GM23338 (cell line): ENCODE results near the gene CISH. TPM values are rescaled to one million over a fixed set of nuclear protein-coding genes. Genes with fewer than 3 reads are reported as not detected.

ENCODE experiments used
- ATAC-seq: fragments of 200-7000 bp; cut with Tn5 transposase; 3 replicates; pipeline ENCODE4 v1.9.1; 2020
- DNase-seq: peaks from one replicate; pipeline ENCODE4 v3.0.0-alpha.2; 2015; ENCODE audit warnings: low spot score
- H2AFZ ChIP-seq: fragments of 200-600 bp; sonication (generic); 2 replicates; pipeline ENCODE4 v1.8.0; 2016; ENCODE audit warnings: antibody characterized with exemption, mild to moderate bottlenecking, moderate library complexity
- H3F3A ChIP-seq: fragments of 200-600 bp; sonication (generic); replicated peaks from 2 replicates; pipeline ENCODE4 v1.8.0; 2017; ENCODE audit warnings: antibody characterized with exemption, mixed run types, low read depth
- H3K27ac ChIP-seq: fragments of 200-600 bp; sonication (generic); 2 replicates; pipeline ENCODE4 v1.6.1; 2016; ENCODE audit warnings: low read depth
- H3K27me3 ChIP-seq: fragments of 200-600 bp; sonication (generic); 2 replicates; pipeline ENCODE4 v1.8.0; 2016; ENCODE audit warnings: mild to moderate bottlenecking, mixed run types, moderate library complexity; ENCODE audit not compliant: insufficient read depth
- H3K36me3 ChIP-seq: fragments of 200-600 bp; sonication (generic); 2 replicates; pipeline ENCODE4 v1.8.0; 2016; ENCODE audit warnings: mild to moderate bottlenecking; ENCODE audit not compliant: insufficient read depth
- H3K4me1 ChIP-seq: fragments of 200-600 bp; sonication (generic); 2 replicates; pipeline ENCODE4 v1.8.0; 2016; ENCODE audit warnings: mild to moderate bottlenecking, moderate library complexity; ENCODE audit not compliant: insufficient read depth
- H3K4me2 ChIP-seq: fragments of 200-600 bp; sonication (generic); 2 replicates; pipeline ENCODE4 v1.7.1; 2017; ENCODE audit warnings: mixed run types
- H3K4me3 ChIP-seq: fragments of 200-600 bp; sonication (generic); 2 replicates; pipeline ENCODE4 v1.6.1; 2016; ENCODE audit warnings: mixed run types
- H3K79me2 ChIP-seq: fragments of 200-600 bp; sonication (generic); replicated peaks from 2 replicates; pipeline ENCODE4 v1.8.0; 2017; ENCODE audit warnings: mild to moderate bottlenecking; ENCODE audit not compliant: insufficient read depth
- H3K9me2 ChIP-seq: fragments of 200-600 bp; sonication (generic); 2 replicates; pipeline ENCODE4 v1.8.0; 2017; ENCODE audit not compliant: insufficient read depth
- H4K20me1 ChIP-seq: fragments of 200-600 bp; sonication (generic); replicated peaks from 2 replicates; pipeline ENCODE4 v1.8.0; 2017; ENCODE audit warnings: mild to moderate bottlenecking; ENCODE audit not compliant: insufficient read depth
- H3K27ac Mint-ChIP-seq: 2 replicates; pipeline ENCODE4 v1.8.0; 2020; ENCODE audit warnings: inconsistent platforms, mild to moderate bottlenecking, moderate library complexity, mixed read lengths
- H3K27me3 Mint-ChIP-seq: 3 replicates; pipeline ENCODE4 v1.8.0; 2022; ENCODE audit warnings: low read depth, mild to moderate bottlenecking, moderate library complexity, mixed read lengths, inconsistent platforms; ENCODE audit not compliant: insufficient read depth, poor library complexity
- H3K36me3 Mint-ChIP-seq: 3 replicates; pipeline ENCODE4 v1.8.0; 2021; ENCODE audit warnings: low read depth, mild to moderate bottlenecking, inconsistent platforms, moderate library complexity, mixed read lengths
- H3K4me1 Mint-ChIP-seq: 3 replicates; pipeline ENCODE4 v1.8.0; 2020; ENCODE audit warnings: mild to moderate bottlenecking, inconsistent platforms, mixed read lengths
- H3K4me3 Mint-ChIP-seq: 3 replicates; pipeline ENCODE4 v1.8.0; 2021; ENCODE audit warnings: moderate library complexity, mild to moderate bottlenecking, inconsistent platforms, mixed read lengths
- H3K9me3 Mint-ChIP-seq: 3 replicates; pipeline ENCODE4 v1.8.0; 2020; ENCODE audit warnings: moderate library complexity, mild to moderate bottlenecking, inconsistent platforms, mixed read lengths
- CREB1 ChIP-seq: fragments of 250-450 bp; sonication (Bioruptor Pico); IDR thresholded peaks from 2 replicates; pipeline ENCODE4 v1.5.0; 2020; ENCODE audit warnings: low read depth, mild to moderate bottlenecking, moderate library complexity
- EZH2 ChIP-seq: fragments of 200-600 bp; sonication (generic); IDR thresholded peaks from one replicate; pipeline ENCODE4 v1.8.0; 2017; ENCODE audit warnings: antibody characterized with exemption, mild to moderate bottlenecking, low read depth; ENCODE audit not compliant: unreplicated experiment
- EZH2phosphoT487 ChIP-seq: fragments of 200-600 bp; sonication (generic); IDR thresholded peaks from one replicate; pipeline ENCODE4 v1.8.1; 2018; ENCODE audit warnings: antibody characterized with exemption; ENCODE audit not compliant: unreplicated experiment
- JUNB ChIP-seq: IDR thresholded peaks from one replicate; pipeline ENCODE4 v1.6.1; 2016; ENCODE audit warnings: antibody characterized with exemption; ENCODE audit not compliant: unreplicated experiment
- NANOG ChIP-seq: IDR thresholded peaks from 2 replicates; pipeline ENCODE4 v1.6.1; 2016; ENCODE audit warnings: antibody characterized with exemption, borderline replicate concordance
- POLR2AphosphoS5 ChIP-seq: IDR thresholded peaks from 2 replicates; pipeline ENCODE4 v1.6.1; 2016; ENCODE audit warnings: antibody characterized with exemption, low read depth
- STAT1 ChIP-seq: IDR thresholded peaks from one replicate; pipeline ENCODE4 v1.6.1; 2016; ENCODE audit warnings: antibody characterized with exemption; ENCODE audit not compliant: unreplicated experiment
- ZNF114 ChIP-seq: fragments of 250-450 bp; sonication (Bioruptor Pico); IDR thresholded peaks from 2 replicates; pipeline ENCODE4 v1.5.0; 2020; ENCODE audit warnings: mild to moderate bottlenecking, moderate library complexity
- ZNF331 ChIP-seq: fragments of 250-450 bp; sonication (Bioruptor Pico); IDR thresholded peaks from 2 replicates; pipeline ENCODE4 v1.5.0; 2020; ENCODE audit warnings: low read depth, mild to moderate bottlenecking, moderate library complexity
- polyA plus RNA-seq: library from polyadenylated mRNA; unstranded; fragments of >200 nt; fragmentation: Nextera tagmentation; extraction: Ambion mirVana; gene quantifications from 2 replicates; pipeline ENCODE4 v1.2.1, GENCODE V29; 2016
- total RNA-seq: library from RNA; depleted of rRNA; stranded (reverse); fragments of >200 nt; shearing (Covaris generic); gene quantifications from 2 replicates; pipeline ENCODE4 v1.2.3, GENCODE V29; 2014
- TF ChIP-seq, protein P1 (sequence below), 2 experiments: fragments of 200-600 bp in 1 of 2; sonication (generic) in 1 of 2; conservative IDR thresholded peaks; 2 replicates each; pipeline versions ENCODE4 v1.5.1 to v1.6.1; 2016 to 2017; ENCODE audit warnings: antibody characterized with exemption in 2 of 2, low read depth in 2 of 2, mild to moderate bottlenecking in 2 of 2, moderate library complexity in 1 of 2
- TF ChIP-seq, protein P2 (sequence below): IDR thresholded peaks from one replicate; pipeline ENCODE4 v1.6.1; 2018; ENCODE audit warnings: antibody characterized with exemption; ENCODE audit not compliant: unreplicated experiment
- TF ChIP-seq, protein P3 (sequence below): IDR thresholded peaks from 2 replicates; pipeline ENCODE4 v1.6.1; 2016; ENCODE audit warnings: antibody characterized with exemption
- TF ChIP-seq, protein P4 (sequence below): fragments of 250-450 bp; sonication (Bioruptor Pico); IDR thresholded peaks from 2 replicates; pipeline ENCODE4 v1.5.0; 2020; ENCODE audit warnings: mild to moderate bottlenecking, moderate library complexity

CISH gene
- total and polyA plus RNA-seq, 2 experiments from 2014 or later: 2.1 to 3.6 TPM

DNA sequence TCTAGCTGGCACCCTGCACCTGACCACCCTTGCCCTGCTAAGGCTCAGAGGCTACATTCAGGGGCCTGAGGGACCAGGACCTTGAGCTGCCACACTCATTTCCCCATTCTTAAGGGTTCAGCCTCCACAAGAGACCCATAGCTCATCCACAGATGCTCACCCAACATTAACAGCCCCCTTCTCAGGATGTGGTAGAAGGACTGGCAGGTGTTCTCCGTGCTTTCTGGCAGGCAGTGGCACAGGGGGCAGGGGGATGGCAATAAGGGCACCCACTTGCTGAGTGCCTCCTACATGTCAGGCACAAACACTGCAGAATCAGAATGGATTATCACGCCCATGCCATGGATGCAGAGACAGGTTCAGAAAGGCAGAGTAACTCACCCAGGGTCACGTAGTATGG lies 14.8 kb upstream of the CISH start:
- H3K27ac Mint-ChIP-seq: no peak overlapping the region
- no peak overlapping the region for H3K4me2 ChIP-seq
- H3K9me3 Mint-ChIP-seq: no peaks in the 10 kb centered on the region
- no peak for DNase-seq
- no peaks in the 10 kb centered on the region for H3K36me3 ChIP-seq
- peaks cover 16% of the 10 kb centered on the region for H3K4me1 ChIP-seq
- H3K79me2 ChIP-seq: peaks cover 26% of the 10 kb centered on the region
- no peaks in the 10 kb centered on the region for H3K27me3 ChIP-seq
- no peak for ATAC-seq
- H2AFZ ChIP-seq: no peak overlapping the region
- H3K27ac ChIP-seq: no peak overlapping the region
- peaks cover 16% of the 10 kb centered on the region for H3K27me3 Mint-ChIP-seq
- H3K36me3 Mint-ChIP-seq: peaks cover 15% of the 10 kb centered on the region; the same call in 2 of the 3 replicates
- TF ChIP-seq CREB1: no peak
- TF ChIP-seq NANOG: no peak
- TF ChIP-seq ZNF114 (CRISPR knock-in tag): no peak
- TF ChIP-seq POLR2AphosphoS5: no peak
- TF ChIP-seq, protein P1, sequence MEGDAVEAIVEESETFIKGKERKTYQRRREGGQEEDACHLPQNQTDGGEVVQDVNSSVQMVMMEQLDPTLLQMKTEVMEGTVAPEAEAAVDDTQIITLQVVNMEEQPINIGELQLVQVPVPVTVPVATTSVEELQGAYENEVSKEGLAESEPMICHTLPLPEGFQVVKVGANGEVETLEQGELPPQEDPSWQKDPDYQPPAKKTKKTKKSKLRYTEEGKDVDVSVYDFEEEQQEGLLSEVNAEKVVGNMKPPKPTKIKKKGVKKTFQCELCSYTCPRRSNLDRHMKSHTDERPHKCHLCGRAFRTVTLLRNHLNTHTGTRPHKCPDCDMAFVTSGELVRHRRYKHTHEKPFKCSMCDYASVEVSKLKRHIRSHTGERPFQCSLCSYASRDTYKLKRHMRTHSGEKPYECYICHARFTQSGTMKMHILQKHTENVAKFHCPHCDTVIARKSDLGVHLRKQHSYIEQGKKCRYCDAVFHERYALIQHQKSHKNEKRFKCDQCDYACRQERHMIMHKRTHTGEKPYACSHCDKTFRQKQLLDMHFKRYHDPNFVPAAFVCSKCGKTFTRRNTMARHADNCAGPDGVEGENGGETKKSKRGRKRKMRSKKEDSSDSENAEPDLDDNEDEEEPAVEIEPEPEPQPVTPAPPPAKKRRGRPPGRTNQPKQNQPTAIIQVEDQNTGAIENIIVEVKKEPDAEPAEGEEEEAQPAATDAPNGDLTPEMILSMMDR (conservative IDR thresholded peaks at IDR 0.05; ENCODE audit: low read depth in 2 of 2): no peak
- no peak for TF ChIP-seq ZNF331
- TF ChIP-seq JUNB: no peak
- no peak for TF ChIP-seq EZH2
- TF ChIP-seq STAT1: no peak
- TF ChIP-seq EZH2phosphoT487: no peak
- TF ChIP-seq, protein P2, sequence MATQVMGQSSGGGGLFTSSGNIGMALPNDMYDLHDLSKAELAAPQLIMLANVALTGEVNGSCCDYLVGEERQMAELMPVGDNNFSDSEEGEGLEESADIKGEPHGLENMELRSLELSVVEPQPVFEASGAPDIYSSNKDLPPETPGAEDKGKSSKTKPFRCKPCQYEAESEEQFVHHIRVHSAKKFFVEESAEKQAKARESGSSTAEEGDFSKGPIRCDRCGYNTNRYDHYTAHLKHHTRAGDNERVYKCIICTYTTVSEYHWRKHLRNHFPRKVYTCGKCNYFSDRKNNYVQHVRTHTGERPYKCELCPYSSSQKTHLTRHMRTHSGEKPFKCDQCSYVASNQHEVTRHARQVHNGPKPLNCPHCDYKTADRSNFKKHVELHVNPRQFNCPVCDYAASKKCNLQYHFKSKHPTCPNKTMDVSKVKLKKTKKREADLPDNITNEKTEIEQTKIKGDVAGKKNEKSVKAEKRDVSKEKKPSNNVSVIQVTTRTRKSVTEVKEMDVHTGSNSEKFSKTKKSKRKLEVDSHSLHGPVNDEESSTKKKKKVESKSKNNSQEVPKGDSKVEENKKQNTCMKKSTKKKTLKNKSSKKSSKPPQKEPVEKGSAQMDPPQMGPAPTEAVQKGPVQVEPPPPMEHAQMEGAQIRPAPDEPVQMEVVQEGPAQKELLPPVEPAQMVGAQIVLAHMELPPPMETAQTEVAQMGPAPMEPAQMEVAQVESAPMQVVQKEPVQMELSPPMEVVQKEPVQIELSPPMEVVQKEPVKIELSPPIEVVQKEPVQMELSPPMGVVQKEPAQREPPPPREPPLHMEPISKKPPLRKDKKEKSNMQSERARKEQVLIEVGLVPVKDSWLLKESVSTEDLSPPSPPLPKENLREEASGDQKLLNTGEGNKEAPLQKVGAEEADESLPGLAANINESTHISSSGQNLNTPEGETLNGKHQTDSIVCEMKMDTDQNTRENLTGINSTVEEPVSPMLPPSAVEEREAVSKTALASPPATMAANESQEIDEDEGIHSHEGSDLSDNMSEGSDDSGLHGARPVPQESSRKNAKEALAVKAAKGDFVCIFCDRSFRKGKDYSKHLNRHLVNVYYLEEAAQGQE: no peak
- TF ChIP-seq, protein P3, sequence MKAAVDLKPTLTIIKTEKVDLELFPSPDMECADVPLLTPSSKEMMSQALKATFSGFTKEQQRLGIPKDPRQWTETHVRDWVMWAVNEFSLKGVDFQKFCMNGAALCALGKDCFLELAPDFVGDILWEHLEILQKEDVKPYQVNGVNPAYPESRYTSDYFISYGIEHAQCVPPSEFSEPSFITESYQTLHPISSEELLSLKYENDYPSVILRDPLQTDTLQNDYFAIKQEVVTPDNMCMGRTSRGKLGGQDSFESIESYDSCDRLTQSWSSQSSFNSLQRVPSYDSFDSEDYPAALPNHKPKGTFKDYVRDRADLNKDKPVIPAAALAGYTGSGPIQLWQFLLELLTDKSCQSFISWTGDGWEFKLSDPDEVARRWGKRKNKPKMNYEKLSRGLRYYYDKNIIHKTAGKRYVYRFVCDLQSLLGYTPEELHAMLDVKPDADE: no peak
- TF ChIP-seq, protein P4, sequence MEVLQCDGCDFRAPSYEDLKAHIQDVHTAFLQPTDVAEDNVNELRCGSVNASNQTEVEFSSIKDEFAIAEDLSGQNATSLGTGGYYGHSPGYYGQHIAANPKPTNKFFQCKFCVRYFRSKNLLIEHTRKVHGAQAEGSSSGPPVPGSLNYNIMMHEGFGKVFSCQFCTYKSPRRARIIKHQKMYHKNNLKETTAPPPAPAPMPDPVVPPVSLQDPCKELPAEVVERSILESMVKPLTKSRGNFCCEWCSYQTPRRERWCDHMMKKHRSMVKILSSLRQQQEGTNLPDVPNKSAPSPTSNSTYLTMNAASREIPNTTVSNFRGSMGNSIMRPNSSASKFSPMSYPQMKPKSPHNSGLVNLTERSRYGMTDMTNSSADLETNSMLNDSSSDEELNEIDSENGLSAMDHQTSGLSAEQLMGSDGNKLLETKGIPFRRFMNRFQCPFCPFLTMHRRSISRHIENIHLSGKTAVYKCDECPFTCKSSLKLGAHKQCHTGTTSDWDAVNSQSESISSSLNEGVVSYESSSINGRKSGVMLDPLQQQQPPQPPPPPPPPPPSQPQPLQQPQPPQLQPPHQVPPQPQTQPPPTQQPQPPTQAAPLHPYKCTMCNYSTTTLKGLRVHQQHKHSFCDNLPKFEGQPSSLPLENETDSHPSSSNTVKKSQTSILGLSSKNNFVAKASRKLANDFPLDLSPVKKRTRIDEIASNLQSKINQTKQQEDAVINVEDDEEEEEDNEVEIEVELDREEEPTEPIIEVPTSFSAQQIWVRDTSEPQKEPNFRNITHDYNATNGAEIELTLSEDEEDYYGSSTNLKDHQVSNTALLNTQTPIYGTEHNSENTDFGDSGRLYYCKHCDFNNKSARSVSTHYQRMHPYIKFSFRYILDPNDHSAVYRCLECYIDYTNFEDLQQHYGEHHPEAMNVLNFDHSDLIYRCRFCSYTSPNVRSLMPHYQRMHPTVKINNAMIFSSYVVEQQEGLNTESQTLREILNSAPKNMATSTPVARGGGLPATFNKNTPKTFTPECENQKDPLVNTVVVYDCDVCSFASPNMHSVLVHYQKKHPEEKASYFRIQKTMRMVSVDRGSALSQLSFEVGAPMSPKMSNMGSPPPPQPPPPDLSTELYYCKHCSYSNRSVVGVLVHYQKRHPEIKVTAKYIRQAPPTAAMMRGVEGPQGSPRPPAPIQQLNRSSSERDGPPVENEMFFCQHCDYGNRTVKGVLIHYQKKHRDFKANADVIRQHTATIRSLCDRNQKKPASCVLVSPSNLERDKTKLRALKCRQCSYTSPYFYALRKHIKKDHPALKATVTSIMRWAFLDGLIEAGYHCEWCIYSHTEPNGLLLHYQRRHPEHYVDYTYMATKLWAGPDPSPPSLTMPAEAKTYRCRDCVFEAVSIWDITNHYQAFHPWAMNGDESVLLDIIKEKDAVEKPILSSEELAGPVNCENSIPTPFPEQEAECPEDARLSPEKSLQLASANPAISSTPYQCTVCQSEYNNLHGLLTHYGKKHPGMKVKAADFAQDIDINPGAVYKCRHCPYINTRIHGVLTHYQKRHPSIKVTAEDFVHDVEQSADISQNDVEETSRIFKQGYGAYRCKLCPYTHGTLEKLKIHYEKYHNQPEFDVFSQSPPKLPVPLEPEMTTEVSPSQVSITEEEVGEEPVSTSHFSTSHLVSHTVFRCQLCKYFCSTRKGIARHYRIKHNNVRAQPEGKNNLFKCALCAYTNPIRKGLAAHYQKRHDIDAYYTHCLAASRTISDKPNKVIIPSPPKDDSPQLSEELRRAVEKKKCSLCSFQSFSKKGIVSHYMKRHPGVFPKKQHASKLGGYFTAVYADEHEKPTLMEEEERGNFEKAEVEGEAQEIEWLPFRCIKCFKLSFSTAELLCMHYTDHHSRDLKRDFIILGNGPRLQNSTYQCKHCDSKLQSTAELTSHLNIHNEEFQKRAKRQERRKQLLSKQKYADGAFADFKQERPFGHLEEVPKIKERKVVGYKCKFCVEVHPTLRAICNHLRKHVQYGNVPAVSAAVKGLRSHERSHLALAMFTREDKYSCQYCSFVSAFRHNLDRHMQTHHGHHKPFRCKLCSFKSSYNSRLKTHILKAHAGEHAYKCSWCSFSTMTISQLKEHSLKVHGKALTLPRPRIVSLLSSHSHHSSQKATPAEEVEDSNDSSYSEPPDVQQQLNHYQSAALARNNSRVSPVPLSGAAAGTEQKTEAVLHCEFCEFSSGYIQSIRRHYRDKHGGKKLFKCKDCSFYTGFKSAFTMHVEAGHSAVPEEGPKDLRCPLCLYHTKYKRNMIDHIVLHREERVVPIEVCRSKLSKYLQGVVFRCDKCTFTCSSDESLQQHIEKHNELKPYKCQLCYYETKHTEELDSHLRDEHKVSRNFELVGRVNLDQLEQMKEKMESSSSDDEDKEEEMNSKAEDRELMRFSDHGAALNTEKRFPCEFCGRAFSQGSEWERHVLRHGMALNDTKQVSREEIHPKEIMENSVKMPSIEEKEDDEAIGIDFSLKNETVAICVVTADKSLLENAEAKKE: no peak
- H4K20me1 ChIP-seq: peaks cover 4% of the 10 kb centered on the region; the same call in 1 of the 2 replicates
- no peaks in the 10 kb centered on the region for H3K9me2 ChIP-seq
- no peak overlapping the region for H3K4me3 Mint-ChIP-seq
- H3K4me1 Mint-ChIP-seq: peaks cover 43% of the 10 kb centered on the region
- H3F3A ChIP-seq: no peaks in the 10 kb centered on the region; the same call in 1 of the 2 replicates
- no peak overlapping the region for H3K4me3 ChIP-seq
